ENCODE results near the gene STEAP1. TPM values are rescaled to one million over a fixed set of nuclear protein-coding genes. Genes with fewer than 3 reads are reported as not detected.
A peak's percentile ranks its signal among the peaks of the same experiment; 100 is the strongest.
"Not testable (repeated sequence)": the region's sequence is repeated elsewhere in the genome, so short reads cannot be mapped to it uniquely, and the experiment has no call there.

Gene STEAP1
- polyA plus RNA-seq (2013, experiment 1 of 2) = 2.0 TPM
- polyA plus RNA-seq (2013, experiment 2 of 2) = 1.9 TPM

DNA sequence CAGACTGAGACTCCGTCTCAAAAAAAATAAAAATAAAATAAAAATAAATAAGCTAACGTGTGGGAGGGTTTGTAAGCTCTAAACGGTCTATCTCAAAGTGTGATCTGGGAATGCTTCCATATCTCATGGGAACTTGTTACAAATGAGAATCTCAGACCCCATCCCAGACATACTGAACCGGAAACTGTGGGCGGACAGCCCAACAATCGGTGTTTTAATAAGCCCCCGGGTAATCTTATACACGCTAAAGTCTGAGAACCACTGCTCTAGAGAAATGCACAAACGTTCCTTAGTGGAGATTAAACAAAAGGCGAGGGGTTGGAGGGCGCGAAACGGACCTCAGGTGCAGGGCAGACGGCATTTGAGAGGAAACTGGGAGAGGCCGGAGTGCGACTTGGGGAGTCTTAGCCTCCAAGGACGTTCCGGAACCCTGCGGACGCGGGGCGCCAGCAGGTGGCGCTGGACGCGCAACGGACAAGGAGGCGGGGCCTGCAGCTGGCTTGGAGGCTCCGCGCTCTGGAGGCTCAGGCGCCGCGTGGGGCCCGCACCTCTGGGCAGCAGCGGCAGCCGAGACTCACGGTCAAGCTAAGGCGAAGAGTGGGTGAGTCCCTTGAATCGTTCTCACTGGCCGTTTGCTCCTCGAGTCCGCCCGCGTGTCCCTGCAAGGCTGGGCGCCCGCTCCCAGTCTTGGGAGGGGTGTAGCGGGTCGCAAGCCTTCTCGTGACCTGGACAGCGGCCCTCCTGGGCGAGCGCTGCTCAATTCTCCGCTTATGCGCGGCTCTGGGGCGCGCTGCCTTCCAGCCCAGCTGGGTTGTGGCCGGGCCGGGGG lies at the start of gene STEAP1:
STEAP1 (plus strand) TSS at position 527 of the 829 bp plus-strand sequence. CDS start 5,320 bp downstream, outside the sequence.
- H3K27ac ChIP-seq (replicated peaks; ENCODE audit: low read length); H3K14ac ChIP-seq (ENCODE audit: low read length); H4K8ac ChIP-seq (ENCODE audit: low read depth, low read length); H4K91ac ChIP-seq (ENCODE audit: low read depth, low read length, poor library complexity); H3K9me3 ChIP-seq (replicated peaks in 1 of 2; ENCODE audit: control insufficient read depth in 2 of 2, insufficient read depth in 1 of 2, low read depth in 1 of 2, low read length in 2 of 2); H2BK5ac ChIP-seq (ENCODE audit: low read length); H3K79me1 ChIP-seq (ENCODE audit: low read depth, low read length); H3K4ac ChIP-seq (ENCODE audit: low read length); H2BK120ac ChIP-seq (ENCODE audit: low read depth, low read length); H2BK15ac ChIP-seq (ENCODE audit: low read length); H2BK12ac ChIP-seq (ENCODE audit: low read length); H2AK5ac ChIP-seq (ENCODE audit: low read depth, low read length); H3K27me3 ChIP-seq (ENCODE audit: control insufficient read depth in 3 of 3, insufficient read depth in 3 of 3, low read depth in 1 of 3, low read length in 3 of 3); H3K4me1 ChIP-seq (ENCODE audit: control insufficient read depth in 2 of 2, insufficient read depth in 1 of 2, low read depth in 1 of 2, low read length in 2 of 2); H3K36me3 ChIP-seq (replicated peaks in 1 of 2; ENCODE audit: control insufficient read depth in 2 of 2, insufficient read depth in 2 of 2, low read length in 2 of 2); H3K23ac ChIP-seq (ENCODE audit: low read depth, low read length, poor library complexity): not testable (repeated sequence)
- DNase-seq (ENCODE audit: low spot score) = peak; percentile 89
- Histone ChIP-seq H3K4me2 (ENCODE audit: insufficient read depth, low read length, poor library complexity, severe bottlenecking) (peak within 1 kb of the TSS; percentile 52), H2AFZ (ENCODE audit: low read length) (peak within 1 kb of the TSS; percentile 97), H3K9ac (ENCODE audit: low read depth, low read length, poor library complexity) (peak within 1 kb of the TSS; percentile 84), H3K4me3 (ENCODE audit: low read length in 2 of 2) (peak within 1 kb of the TSS; percentile 51 to 82), H3K18ac (ENCODE audit: low read length) (peak within 1 kb of the TSS; percentile 92)
- WGBS, 2 donors (ENCODE audit: extremely low coverage in 2 of 2, insufficient read length in 2 of 2, insufficient replicate concordance in 1 of 2) = no CpG with 5 or more reads among the region's 58 CpGs

DNA sequence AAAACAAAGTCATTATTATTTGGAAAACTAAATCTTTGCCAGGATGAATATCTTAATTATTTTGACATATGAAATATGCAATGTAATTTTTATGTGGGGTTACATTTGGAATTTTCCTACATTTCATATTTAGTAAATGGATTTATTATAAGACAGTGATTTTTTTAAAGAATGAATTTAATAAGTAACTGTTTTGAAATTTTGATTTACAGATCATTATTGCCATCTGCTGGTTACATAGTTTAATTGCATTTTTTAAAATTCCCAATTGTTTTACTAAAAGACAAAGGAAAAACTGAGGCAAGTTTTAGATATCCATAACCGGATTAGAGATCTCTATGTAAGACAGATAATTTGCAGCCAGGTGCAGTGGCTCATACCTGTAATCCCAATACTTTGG lies 39.3 kb upstream of the STEAP1 start:
- WGBS, 2 donors (ENCODE audit: extremely low coverage in 2 of 2, insufficient read length in 2 of 2, insufficient replicate concordance in 1 of 2) = no CpG with 5 or more reads among the region's 1 CpG

DNA sequence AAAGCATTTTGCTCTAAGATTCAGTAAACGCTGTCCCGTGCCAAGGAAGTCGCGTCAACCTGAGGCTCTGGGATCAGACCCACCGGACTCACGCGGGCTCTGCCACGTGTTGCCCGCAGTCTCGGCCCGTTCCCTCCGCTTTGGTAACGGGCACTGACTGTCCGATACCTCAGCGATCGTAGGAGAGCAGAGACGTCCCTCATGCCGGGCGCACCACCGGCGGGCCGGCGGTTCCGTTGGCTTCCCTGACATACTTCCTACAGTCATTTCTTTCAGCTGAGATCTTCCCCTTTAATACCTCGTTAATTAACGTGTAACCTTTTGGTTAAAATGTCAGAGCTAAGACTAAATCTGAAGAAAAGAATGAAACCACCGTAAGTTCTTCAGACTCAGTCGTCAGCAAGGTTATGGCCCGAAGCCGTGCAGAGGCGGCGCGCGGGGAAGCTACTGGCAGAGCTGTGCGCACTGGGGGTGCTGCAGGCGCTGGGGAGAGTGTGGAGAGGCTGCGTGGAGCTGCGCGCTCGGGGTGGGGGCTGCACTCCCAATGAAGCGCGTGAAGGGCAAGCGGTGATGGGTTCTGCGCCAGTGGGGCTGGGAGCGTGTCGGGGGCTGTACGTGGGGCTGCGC lies 35.6 kb upstream of the STEAP1 start:
- H3K4me1 ChIP-seq (ENCODE audit: control insufficient read depth in 2 of 2, insufficient read depth in 1 of 2, low read depth in 1 of 2, low read length in 2 of 2); H4K91ac ChIP-seq (ENCODE audit: low read depth, low read length, poor library complexity); H2BK12ac ChIP-seq (ENCODE audit: low read length); H2AFZ ChIP-seq (ENCODE audit: low read length); H3K27me3 ChIP-seq (ENCODE audit: control insufficient read depth in 3 of 3, insufficient read depth in 3 of 3, low read depth in 1 of 3, low read length in 3 of 3); H3K14ac ChIP-seq (ENCODE audit: low read length); H2BK15ac ChIP-seq (ENCODE audit: low read length); H2BK120ac ChIP-seq (ENCODE audit: low read depth, low read length); H3K9me3 ChIP-seq (replicated peaks in 1 of 2; ENCODE audit: control insufficient read depth in 2 of 2, insufficient read depth in 1 of 2, low read depth in 1 of 2, low read length in 2 of 2); H3K36me3 ChIP-seq (replicated peaks in 1 of 2; ENCODE audit: control insufficient read depth in 2 of 2, insufficient read depth in 2 of 2, low read length in 2 of 2); H2BK5ac ChIP-seq (ENCODE audit: low read length); H3K23ac ChIP-seq (ENCODE audit: low read depth, low read length, poor library complexity); H2AK5ac ChIP-seq (ENCODE audit: low read depth, low read length); H3K4ac ChIP-seq (ENCODE audit: low read length); H3K27ac ChIP-seq (replicated peaks; ENCODE audit: low read length); DNase-seq (ENCODE audit: low spot score); H3K79me1 ChIP-seq (ENCODE audit: low read depth, low read length): not testable (repeated sequence)
- Histone ChIP-seq H3K4me3 (ENCODE audit: low read length in 2 of 2) (peak overlapping the region in 1 of 2 donors; percentile 82), H3K4me2 (ENCODE audit: insufficient read depth, low read length, poor library complexity, severe bottlenecking) (peak overlapping the region; percentile 71), H4K8ac (ENCODE audit: low read depth, low read length) (peak overlapping the region; percentile 65), H3K18ac (ENCODE audit: low read length) (peak overlapping the region; percentile 57), H3K9ac (ENCODE audit: low read depth, low read length, poor library complexity) (peak overlapping the region; percentile 81)
- no CpG with 5 or more reads among the region's 48 CpGs for WGBS, 2 donors (ENCODE audit: extremely low coverage in 2 of 2, insufficient read length in 2 of 2, insufficient replicate concordance in 1 of 2)

More for the DNA sequence above, 39.3 kb upstream of the STEAP1 start:
- not testable (repeated sequence) for H3K4ac ChIP-seq (ENCODE audit: low read length); DNase-seq (ENCODE audit: low spot score); H3K9me3 ChIP-seq (replicated peaks in 1 of 2; ENCODE audit: control insufficient read depth in 2 of 2, insufficient read depth in 1 of 2, low read depth in 1 of 2, low read length in 2 of 2); H3K4me3 ChIP-seq (ENCODE audit: low read length in 2 of 2); H3K4me2 ChIP-seq (ENCODE audit: insufficient read depth, low read length, poor library complexity, severe bottlenecking); H2BK5ac ChIP-seq (ENCODE audit: low read length); H3K14ac ChIP-seq (ENCODE audit: low read length); H3K4me1 ChIP-seq (ENCODE audit: control insufficient read depth in 2 of 2, insufficient read depth in 1 of 2, low read depth in 1 of 2, low read length in 2 of 2); H2BK12ac ChIP-seq (ENCODE audit: low read length); H3K79me1 ChIP-seq (ENCODE audit: low read depth, low read length); H3K27ac ChIP-seq (replicated peaks; ENCODE audit: low read length); H3K9ac ChIP-seq (ENCODE audit: low read depth, low read length, poor library complexity); H2BK120ac ChIP-seq (ENCODE audit: low read depth, low read length); H4K91ac ChIP-seq (ENCODE audit: low read depth, low read length, poor library complexity); H3K18ac ChIP-seq (ENCODE audit: low read length); H4K8ac ChIP-seq (ENCODE audit: low read depth, low read length); H3K36me3 ChIP-seq (replicated peaks in 1 of 2; ENCODE audit: control insufficient read depth in 2 of 2, insufficient read depth in 2 of 2, low read length in 2 of 2); H2BK15ac ChIP-seq (ENCODE audit: low read length); H2AFZ ChIP-seq (ENCODE audit: low read length); H3K27me3 ChIP-seq (ENCODE audit: control insufficient read depth in 3 of 3, insufficient read depth in 3 of 3, low read depth in 1 of 3, low read length in 3 of 3); H3K23ac ChIP-seq (ENCODE audit: low read depth, low read length, poor library complexity); H2AK5ac ChIP-seq (ENCODE audit: low read depth, low read length)
